H9 (cell line): Measurements from ENCODE around the gene OR1B1. TPM values are rescaled to one million over a fixed set of nuclear protein-coding genes. Genes with fewer than 3 reads are reported as not detected.
"Not testable (repeated sequence)": the region's sequence is repeated elsewhere in the genome, so short reads cannot be mapped to it uniquely, and the experiment has no call there.

Experiments used
- DNase-seq: peaks from one replicate; pipeline ENCODE4 v3.0.0-alpha.2; 2017
- H2AFZ ChIP-seq: one replicate; pipeline ENCODE4 v1.6.1; 2013; ENCODE audit warnings: mild to moderate bottlenecking, low read length, control low read depth, moderate library complexity
- H2AK5ac ChIP-seq: 2 replicates; pipeline ENCODE4 v1.6.1; 2013; ENCODE audit warnings: low read length, control low read depth, mixed read lengths; ENCODE audit not compliant: insufficient read length
- H2BK120ac ChIP-seq: one replicate; pipeline ENCODE4 v1.6.1; 2013; ENCODE audit warnings: low read depth, mild to moderate bottlenecking, low read length, control low read depth, inconsistent platforms; ENCODE audit not compliant: poor library complexity, severe bottlenecking
- H2BK12ac ChIP-seq: 2 replicates; pipeline ENCODE4 v1.6.1; 2013; ENCODE audit warnings: low read length, control low read depth, mixed read lengths, low read depth; ENCODE audit not compliant: insufficient read length
- H2BK15ac ChIP-seq: 2 replicates; pipeline ENCODE4 v1.6.1; 2013; ENCODE audit warnings: low read depth, low read length, control low read depth
- H2BK20ac ChIP-seq: one replicate; pipeline ENCODE4 v1.6.1; 2013; ENCODE audit warnings: low read depth, mild to moderate bottlenecking, low read length, control low read depth, inconsistent platforms; ENCODE audit not compliant: poor library complexity, severe bottlenecking
- H2BK5ac ChIP-seq: 2 replicates; pipeline ENCODE4 v1.6.1; 2013; ENCODE audit warnings: low read length, control low read depth, mixed read lengths; ENCODE audit not compliant: insufficient read length
- H3K14ac ChIP-seq: 2 replicates; pipeline ENCODE4 v1.6.1; 2013; ENCODE audit warnings: low read length, control low read depth; ENCODE audit not compliant: insufficient read depth
- H3K18ac ChIP-seq: 2 replicates; pipeline ENCODE4 v1.6.1; 2013; ENCODE audit warnings: low read depth, mild to moderate bottlenecking, mixed read lengths, low read length, control low read depth; ENCODE audit not compliant: insufficient read length
- H3K23ac ChIP-seq: 2 replicates; pipeline ENCODE4 v1.6.1; 2013; ENCODE audit warnings: low read length, control low read depth, mixed read lengths, low read depth; ENCODE audit not compliant: insufficient read length
- H3K23me2 ChIP-seq: 2 replicates; pipeline ENCODE4 v1.6.1; 2013; ENCODE audit warnings: low read depth, mild to moderate bottlenecking, mixed read lengths, low read length, control low read depth; ENCODE audit not compliant: insufficient read length, poor library complexity, severe bottlenecking
- H3K27ac ChIP-seq: 2 replicates; pipeline ENCODE4 v1.5.1; 2013; ENCODE audit warnings: low read length, control low read depth, mixed read lengths, low read depth; ENCODE audit not compliant: insufficient read length
- H3K27me3 ChIP-seq: 2 replicates; pipeline ENCODE4 v1.6.1; 2013; ENCODE audit warnings: low read length, control low read depth, inconsistent platforms; ENCODE audit not compliant: insufficient read depth
- H3K4ac ChIP-seq: 2 replicates; pipeline ENCODE4 v1.6.1; 2013; ENCODE audit warnings: low read depth, mild to moderate bottlenecking, control low read depth, inconsistent platforms, low read length, moderate library complexity
- H3K4me1 ChIP-seq: 2 replicates; pipeline ENCODE4 v1.6.1; 2013; ENCODE audit warnings: low read length, control low read depth, inconsistent platforms; ENCODE audit not compliant: insufficient read depth
- H3K4me2 ChIP-seq: 2 replicates; pipeline ENCODE4 v1.6.1; 2013; ENCODE audit warnings: low read length, control low read depth, mixed read lengths; ENCODE audit not compliant: insufficient read length, insufficient read depth
- H3K56ac ChIP-seq: 2 replicates; pipeline ENCODE4 v1.6.1; 2013; ENCODE audit warnings: low read depth, mild to moderate bottlenecking, mixed read lengths, low read length, control low read depth; ENCODE audit not compliant: insufficient read length
- H3K79me1 ChIP-seq: 2 replicates; pipeline ENCODE4 v1.6.1; 2013; ENCODE audit warnings: low read depth, mild to moderate bottlenecking, moderate library complexity, low read length, control low read depth, inconsistent platforms; ENCODE audit not compliant: insufficient read depth, poor library complexity, severe bottlenecking
- H3K79me2 ChIP-seq: 2 replicates; pipeline ENCODE4 v1.6.1; 2013; ENCODE audit warnings: low read length, control low read depth, inconsistent platforms; ENCODE audit not compliant: insufficient read depth
- H3K9ac ChIP-seq: 2 replicates; pipeline ENCODE4 v1.6.1; 2013; ENCODE audit warnings: low read length, control low read depth, mixed read lengths; ENCODE audit not compliant: insufficient read length; ENCODE audit errors: extremely low read depth
- H3K9me3 ChIP-seq: one replicate; pipeline ENCODE4 v1.6.1; 2013; ENCODE audit warnings: low read depth, low read length, inconsistent platforms; ENCODE audit not compliant: control insufficient read depth
- H3T11ph ChIP-seq: one replicate; pipeline ENCODE4 v1.6.1; 2013; ENCODE audit warnings: mild to moderate bottlenecking, low read length, control low read depth, inconsistent platforms
- H4K20me1 ChIP-seq: one replicate; pipeline ENCODE4 v1.6.1; 2013; ENCODE audit not compliant: control insufficient read depth, insufficient read length, insufficient read depth
- H4K5ac ChIP-seq: 2 replicates; pipeline ENCODE4 v1.6.1; 2013; ENCODE audit warnings: low read depth, mild to moderate bottlenecking, mixed read lengths, low read length, control low read depth; ENCODE audit not compliant: insufficient read length
- H4K8ac ChIP-seq: replicated peaks from 2 replicates; pipeline ENCODE4 v1.6.1; 2013; ENCODE audit warnings: low read length, control low read depth, mixed read lengths, low read depth; ENCODE audit not compliant: insufficient read length
- H4K91ac ChIP-seq: 2 replicates; pipeline ENCODE4 v1.6.1; 2013; ENCODE audit warnings: low read depth, mild to moderate bottlenecking, moderate library complexity, mixed read lengths, low read length, control low read depth; ENCODE audit not compliant: insufficient read length
- H3K27ac Mint-ChIP-seq, 3 experiments: 2 replicates in 2 of 3; 3 replicates in 1 of 3; pipeline ENCODE4 v1.8.0; 2020 to 2021; ENCODE audit warnings: mixed read lengths in 3 of 3, mild to moderate bottlenecking in 1 of 3, moderate library complexity in 1 of 3
- H3K27me3 Mint-ChIP-seq: 2 replicates; pipeline ENCODE4 v1.8.0; 2021; ENCODE audit warnings: low read depth, mild to moderate bottlenecking, moderate library complexity, mixed read lengths
- H3K36me3 Mint-ChIP-seq, 3 experiments: 2 replicates in 2 of 3; 3 replicates in 1 of 3; pipeline ENCODE4 v1.8.0; 2020 to 2021; ENCODE audit warnings: low read depth in 3 of 3, mixed read lengths in 3 of 3; ENCODE audit not compliant: insufficient read depth in 1 of 3
- H3K4me1 Mint-ChIP-seq, 2 experiments: 2 replicates each; pipeline ENCODE4 v1.8.0; 2020; ENCODE audit warnings: mixed read lengths in 2 of 2
- H3K4me3 Mint-ChIP-seq, 2 experiments: 2 replicates in 1 of 2; 3 replicates in 1 of 2; pipeline ENCODE4 v1.8.0; 2020 to 2021; ENCODE audit warnings: mild to moderate bottlenecking in 2 of 2, mixed read lengths in 2 of 2, moderate library complexity in 1 of 2
- H3K9me3 Mint-ChIP-seq, 2 experiments: 2 replicates in 1 of 2; 3 replicates in 1 of 2; pipeline ENCODE4 v1.8.0; 2020; ENCODE audit warnings: mild to moderate bottlenecking in 2 of 2, mixed read lengths in 2 of 2, moderate library complexity in 1 of 2
- CTCF ChIP-seq: fragments of 200-600 bp; sonication (generic); conservative IDR thresholded peaks from 3 replicates; pipeline ENCODE4 v1.8.0; 2021; ENCODE audit warnings: antibody characterized with exemption, mild to moderate bottlenecking
- WGBS: extraction: QIAGEN DNeasy Blood & Tissue Kit; methylation state at CpG from one replicate; pipeline ENCODE4 v1.1.7; 2013; ENCODE audit warnings: missing lambda C conversion rate, low lambda C conversion rate, mixed read lengths; ENCODE audit not compliant: insufficient read length; ENCODE audit errors: extremely low coverage; 5-methylcytosine and 5-hydroxymethylcytosine counted together
- total RNA-seq: library from RNA; stranded (reverse); gene quantifications from 2 replicates; pipeline ENCODE4 v1.2.1, GENCODE V29; 2021

Gene OR1B1
- total RNA-seq, 1 experiment from 2014 or later: not detected

GRCh38 chr9:122605691-122606090 is 51.7 kb downstream of the OR1B1 start:
- Histone ChIP-seq H3K23ac (no peak overlapping the region), H3K4ac (no peak overlapping the region), H3K79me2 (no peaks in the 10 kb centered on the region), H2AK5ac (no peak overlapping the region), H3T11ph (no peak overlapping the region), H4K5ac (no peak overlapping the region), H4K8ac (no peak overlapping the region), H3K9me3 (peaks cover 68% of the 10 kb centered on the region), H4K91ac (no peak overlapping the region), H3K4me2 (no peak overlapping the region), H2BK5ac (no peak overlapping the region), H4K20me1 (no peaks in the 10 kb centered on the region), H2BK12ac (no peak overlapping the region), H3K27ac (no peak overlapping the region), H2BK15ac (no peak overlapping the region), H3K79me1 (no peaks in the 10 kb centered on the region), H3K23me2 (no peaks in the 10 kb centered on the region), H2BK120ac (no peak overlapping the region), H2BK20ac (no peak overlapping the region), H2AFZ (no peak overlapping the region), H3K9ac (no peak overlapping the region), H3K4me1 (no peaks in the 10 kb centered on the region), H3K14ac (no peak overlapping the region), H3K27me3 (no peaks in the 10 kb centered on the region), H3K56ac (no peak overlapping the region), H3K18ac (no peak overlapping the region)
- DNase-seq: no peak
- Mint-ChIP-seq H3K4me3 (no peak overlapping the region), H3K4me1 (no peaks in the 10 kb centered on the region), H3K27ac (no peak overlapping the region), H3K36me3 (peaks cover 2 to 17% (median 3%) of the 10 kb centered on the region in 3 experiments; a peak in 5 of 7 replicates), H3K9me3 (peaks cover 79 to 92% of the 10 kb centered on the region in 2 experiments), H3K27me3 (0 out of 2 replicates have a peak, but pooled peaks cover 1% of the 10 kb centered on the region)
- no CpG with 5 or more reads among the region's 1 CpG for WGBS
- no peak for TF ChIP-seq CTCF

DNA sequence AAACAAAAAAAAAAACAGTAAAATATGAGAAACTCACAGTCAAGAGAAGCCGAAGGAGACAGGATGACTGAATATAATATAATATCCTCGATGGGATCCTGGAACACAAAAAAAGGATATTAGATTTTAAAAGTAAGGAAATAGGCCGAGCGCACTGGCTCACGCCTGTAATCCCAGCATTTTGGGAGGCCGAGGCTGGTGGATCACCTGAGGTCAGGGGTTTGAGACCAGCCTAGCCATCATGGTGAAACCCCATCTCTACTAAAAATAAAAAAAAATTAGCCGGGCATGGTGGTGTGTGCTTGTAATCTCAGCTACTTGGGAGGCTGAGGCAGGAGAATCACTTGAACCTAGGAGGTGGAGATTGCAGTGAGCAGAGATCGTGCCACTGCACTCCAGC is 74.1 kb downstream of the OR1B1 start, which contains the start of gene OR1L8:
TSS of gene OR1L8 (minus strand) at position 101 of the 400 bp plus-strand sequence. CDS start 14,907 bp downstream, outside the sequence.
- whole genome bisulfite sequencing: no CpG with 5 or more reads among the region's 8 CpGs
- peaks cover 19% of the 10 kb centered on the region for H3K9me3 ChIP-seq
- H3K56ac ChIP-seq, H2AFZ ChIP-seq, H3K79me2 ChIP-seq, H2BK5ac ChIP-seq, H3K4me1 ChIP-seq, H2BK12ac ChIP-seq, H3K4me3 Mint-ChIP-seq, H3K4ac ChIP-seq, H4K8ac ChIP-seq, H3K9ac ChIP-seq, H3K27ac Mint-ChIP-seq, H3K18ac ChIP-seq, H3T11ph ChIP-seq, H2BK120ac ChIP-seq, H4K91ac ChIP-seq, H3K4me2 ChIP-seq, DNase-seq, H3K14ac ChIP-seq, H3K27ac ChIP-seq, H3K79me1 ChIP-seq, H3K23ac ChIP-seq, H3K23me2 ChIP-seq, H4K5ac ChIP-seq, H2AK5ac ChIP-seq, H4K20me1 ChIP-seq, H2BK15ac ChIP-seq, H3K27me3 ChIP-seq, H3K27me3 Mint-ChIP-seq, H3K4me1 Mint-ChIP-seq, H2BK20ac ChIP-seq: not testable (repeated sequence)
- Mint-ChIP-seq H3K9me3 (peaks cover 69 to 71% of the 10 kb centered on the region in 2 experiments), H3K36me3 (peaks cover 0 to 18% (median 0%) of the 10 kb centered on the region in 3 experiments; a peak in 3 of 7 replicates)
